Coronary artery (tissue), 2 donors: ENCODE data around the gene PCSK5.

Source experiments
- DNase-seq: peaks from one replicate; pipeline ENCODE4 v3.0.0-alpha.2; 2017; ENCODE audit warnings: low spot score
- H3K27ac ChIP-seq, 2 donors: fragments of 200-600 bp; sonication (generic); one replicate each; pipeline ENCODE4 v1.5.1; 2016 to 2019
- H3K4me3 ChIP-seq: fragments of 200-600 bp; sonication (generic); 2 replicates; pipeline ENCODE4 v1.5.1; 2016; ENCODE audit warnings: mild to moderate bottlenecking, moderate library complexity
- TF ChIP-seq, protein P1 (sequence below): fragments of 200-600 bp; sonication (generic); IDR thresholded peaks from one replicate; pipeline ENCODE4 v1.5.1; 2019; ENCODE audit warnings: antibody characterized with exemption

The PCSK5 gene

GRCh38 chr9:76109953-76110352 lies 219.5 kb downstream of the PCSK5 start:
- TF ChIP-seq, protein P1, sequence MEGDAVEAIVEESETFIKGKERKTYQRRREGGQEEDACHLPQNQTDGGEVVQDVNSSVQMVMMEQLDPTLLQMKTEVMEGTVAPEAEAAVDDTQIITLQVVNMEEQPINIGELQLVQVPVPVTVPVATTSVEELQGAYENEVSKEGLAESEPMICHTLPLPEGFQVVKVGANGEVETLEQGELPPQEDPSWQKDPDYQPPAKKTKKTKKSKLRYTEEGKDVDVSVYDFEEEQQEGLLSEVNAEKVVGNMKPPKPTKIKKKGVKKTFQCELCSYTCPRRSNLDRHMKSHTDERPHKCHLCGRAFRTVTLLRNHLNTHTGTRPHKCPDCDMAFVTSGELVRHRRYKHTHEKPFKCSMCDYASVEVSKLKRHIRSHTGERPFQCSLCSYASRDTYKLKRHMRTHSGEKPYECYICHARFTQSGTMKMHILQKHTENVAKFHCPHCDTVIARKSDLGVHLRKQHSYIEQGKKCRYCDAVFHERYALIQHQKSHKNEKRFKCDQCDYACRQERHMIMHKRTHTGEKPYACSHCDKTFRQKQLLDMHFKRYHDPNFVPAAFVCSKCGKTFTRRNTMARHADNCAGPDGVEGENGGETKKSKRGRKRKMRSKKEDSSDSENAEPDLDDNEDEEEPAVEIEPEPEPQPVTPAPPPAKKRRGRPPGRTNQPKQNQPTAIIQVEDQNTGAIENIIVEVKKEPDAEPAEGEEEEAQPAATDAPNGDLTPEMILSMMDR = no peak
- no peak for DNase-seq
- H3K27ac ChIP-seq = peak overlapping the region in 1 of 2 donors; percentile 77
- no peak overlapping the region for H3K4me3 ChIP-seq

- TF ChIP-seq, protein P1 = no peak
- no peak for DNase-seq
- H3K4me3 ChIP-seq = no peak overlapping the region
- no peak overlapping the region for H3K27ac ChIP-seq
Measured at GRCh38 chr9:76112151-76112550, 221.7 kb downstream of the PCSK5 start.

GRCh38 chr9:76114144-76114543 lies 223.7 kb downstream of the PCSK5 start:
- DNase-seq = no peak
- TF ChIP-seq, protein P1 = no peak
- Histone ChIP-seq H3K27ac (peak overlapping the region; percentile 19 to 46), H3K4me3 (no peak overlapping the region)

GRCh38 chr9:76115396-76115795 lies 224.9 kb downstream of the PCSK5 start:
- Histone ChIP-seq H3K27ac (no peak overlapping the region), H3K4me3 (no peak overlapping the region)
- TF ChIP-seq, protein P1 = no peak
- no peak for DNase-seq

DNA sequence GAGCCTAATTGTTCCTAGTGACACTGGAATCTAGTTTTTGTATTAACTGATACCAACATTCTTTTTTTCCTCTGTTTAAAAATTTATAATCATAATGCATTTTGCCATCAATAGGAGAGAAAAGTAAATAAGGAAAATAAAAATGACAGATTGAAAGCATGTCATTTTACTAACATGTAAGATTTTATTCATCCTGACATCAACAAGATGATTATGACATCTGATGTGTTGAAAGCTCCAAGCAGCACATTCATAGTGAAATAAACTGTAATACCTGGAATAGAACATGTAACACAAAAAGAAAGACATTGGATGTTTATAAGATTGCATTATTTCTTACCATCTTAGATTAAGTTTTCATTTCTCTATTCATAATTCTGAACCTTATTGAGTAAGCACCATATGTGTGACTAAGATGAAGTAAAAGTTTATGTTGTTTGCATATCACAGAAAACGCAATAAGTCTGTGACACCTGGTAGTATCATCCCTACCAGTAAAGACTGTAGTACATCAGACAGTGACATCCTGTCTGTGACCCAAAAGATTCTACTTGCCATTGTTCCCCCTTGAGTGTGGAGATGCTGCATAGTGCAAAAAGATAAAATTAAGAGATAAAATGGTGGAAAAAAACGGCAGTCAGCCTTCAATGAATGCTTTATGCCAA lies 225.6 kb downstream of the PCSK5 start:
- TF ChIP-seq, protein P1 = no peak
- DNase-seq = no peak
- H3K4me3 ChIP-seq = no peak overlapping the region
- peak overlapping the region in 1 of 2 donors; percentile 58 for H3K27ac ChIP-seq

DNA sequence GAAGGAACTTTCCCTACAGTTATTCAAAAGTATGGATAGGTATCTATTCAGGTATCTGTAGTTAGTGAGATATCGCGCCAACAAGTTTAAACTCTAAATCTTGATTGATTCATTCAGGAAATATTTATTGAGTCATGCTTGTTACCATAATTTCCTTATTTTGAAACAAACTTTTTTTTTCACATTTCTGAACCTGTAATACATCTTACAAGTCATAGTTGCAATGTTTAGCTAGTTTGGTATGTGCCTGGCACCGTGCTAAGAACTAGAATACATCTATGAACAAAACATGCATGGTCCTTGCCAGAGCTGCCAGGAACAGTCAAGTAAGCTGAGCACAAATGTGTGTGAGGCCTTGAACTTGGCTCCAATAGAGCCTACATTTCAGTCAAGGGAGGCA lies 226.4 kb downstream of the PCSK5 start:
- H3K27ac ChIP-seq = peak overlapping the region; percentile 11 to 58
- TF ChIP-seq, protein P1 = no peak
- no peak for DNase-seq

GRCh38 chr9:76127637-76128036 lies 237.2 kb downstream of the PCSK5 start:
- no peak overlapping the region for H3K27ac ChIP-seq

More for the DNA sequence above, 226.4 kb downstream of the PCSK5 start:
- no peak overlapping the region for H3K4me3 ChIP-seq

More at GRCh38 chr9:76127637-76128036, 237.2 kb downstream of the PCSK5 start:
- no peak for DNase-seq
- TF ChIP-seq, protein P1 = no peak
- no peak overlapping the region for H3K4me3 ChIP-seq
